ENCODE data around the gene KLF6. TPM values are rescaled to one million over a fixed set of nuclear protein-coding genes. Genes with fewer than 3 reads are reported as not detected.

Gene KLF6
- total and polyA plus RNA-seq, 8 donors: 25.9 to 187 (median 94.0) TPM

- Histone ChIP-seq H3K36me3 (no peaks in the 10 kb centered on the region), H3K4me3 (no peak overlapping the region), H3K4me1 (no peaks in the 10 kb centered on the region), H3K9me3 (no peaks in the 10 kb centered on the region), H3K27ac (no peak overlapping the region), H3K27me3 (no peaks in the 10 kb centered on the region)
- 87 to 89% (median 89%) methylated on average over 7 of the region's 7 CpGs for whole genome bisulfite sequencing, 5 donors
- TF ChIP-seq EP300 (IDR thresholded peaks at IDR 0.05) (no peak), CTCF (IDR thresholded peaks at IDR 0.05) (no peak), POLR2A (IDR thresholded peaks at IDR 0.05) (no peak), POLR2AphosphoS5 (IDR thresholded peaks at IDR 0.05) (no peak)
- DNase-seq: no peak
- intact Hi-C loops (cut with DNase I; ENCODE audit: low total_unique reads): no loop called here
Measured at GRCh38 chr10:3727268-3727667, 57.7 kb downstream of the KLF6 start.
